ENCODE data around the gene SDK1. TPM values are rescaled to one million over a fixed set of nuclear protein-coding genes. Genes with fewer than 3 reads are reported as not detected.

SDK1 gene
- total and polyA plus RNA-seq, 2 of the 8 experiments (the other 6 are each of a cell fraction or from before 2014, with no cell fraction given) = 3.3 to 7.2 TPM

DNA sequence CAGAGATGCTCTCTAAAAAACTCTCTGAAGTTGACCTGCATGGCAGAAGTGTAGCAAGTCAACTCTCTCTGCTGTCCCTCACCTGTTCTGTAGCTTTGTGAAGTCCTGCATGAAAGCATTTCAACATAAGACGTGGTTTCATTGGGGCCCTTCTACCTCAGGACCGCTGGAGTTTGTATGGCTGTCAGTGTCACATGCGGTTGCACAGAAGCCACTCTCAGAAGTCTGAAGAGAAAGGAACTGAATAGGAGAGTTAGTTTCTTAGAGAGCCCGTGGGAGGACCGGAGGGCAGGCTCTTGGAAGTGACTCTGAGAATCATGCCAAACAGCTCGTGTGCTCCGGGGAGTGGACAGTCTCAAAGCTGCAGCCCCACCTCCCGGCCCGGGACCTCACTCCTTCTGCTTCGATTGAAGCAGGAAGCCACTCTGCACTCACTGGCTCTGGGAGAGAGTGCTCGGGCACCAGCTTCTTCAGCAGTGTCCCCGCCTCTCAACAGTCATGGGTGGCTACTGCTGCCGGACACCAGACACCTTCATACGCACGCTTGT is 486.7 kb downstream of the SDK1 start:
- no peak for DNase-seq (ENCODE audit: low read depth in 1 of 2, low spot score in 2 of 2)
- Histone ChIP-seq H3K36me3 (ENCODE audit: control insufficient read depth in 2 of 4, insufficient read depth in 4 of 4, low read length in 3 of 4) (no peaks in the 10 kb centered on the region), H2BK15ac (ENCODE audit: low read length) (no peak overlapping the region), H4K5ac (ENCODE audit: insufficient read length, low read depth, low read length) (no peak overlapping the region), H2AK5ac (ENCODE audit: low read depth, low read length) (no peak overlapping the region), H3K23me2 (ENCODE audit: low read depth, low read length) (peaks cover 3% of the 10 kb centered on the region; the same call in 1 of the 2 replicates), H3K4ac (replicated peaks; ENCODE audit: insufficient read length, low read depth, low read length) (no peak overlapping the region), H3K79me2 (ENCODE audit: control insufficient read depth in 1 of 2, insufficient read depth in 2 of 2, low read length in 2 of 2) (no peaks in the 10 kb centered on the region), H3K9ac (replicated peaks in 1 of 4; ENCODE audit: extremely low read depth in 1 of 4, low read depth in 3 of 4, low read length in 3 of 4) (no peak overlapping the region), H4K8ac (ENCODE audit: extremely low read depth, insufficient read depth, low read length) (no peak overlapping the region), H3K27me3 (replicated peaks in 1 of 4; ENCODE audit: control insufficient read depth in 3 of 4, extremely low read depth in 1 of 4, insufficient read depth in 3 of 4, low read length in 3 of 4) (no peaks in the 10 kb centered on the region), H3K4me3 (ENCODE audit: extremely low read depth in 1 of 4, insufficient read depth in 2 of 4, low read depth in 3 of 4, low read length in 4 of 4) (no peak overlapping the region), H3K4me1 (replicated peaks in 1 of 4; ENCODE audit: control insufficient read depth in 3 of 4, insufficient read depth in 4 of 4, low read length in 3 of 4) (no peaks in the 10 kb centered on the region; a peak in 1 of 7 replicates), H4K91ac (replicated peaks; ENCODE audit: insufficient read length, low read length) (no peak overlapping the region), H4K20me1 (replicated peaks in 1 of 2; ENCODE audit: control insufficient read depth in 1 of 2, insufficient read depth in 2 of 2, low read length in 2 of 2) (no peaks in the 10 kb centered on the region), H2AFZ (ENCODE audit: low read length) (no peak overlapping the region), H2BK120ac (replicated peaks; ENCODE audit: low read depth, low read length) (no peak overlapping the region), H2BK12ac (ENCODE audit: low read depth, low read length) (no peak overlapping the region), H2BK5ac (ENCODE audit: low read depth, low read length) (no peak overlapping the region), H3K56ac (replicated peaks; ENCODE audit: insufficient read length, low read depth, low read length) (no peak overlapping the region), H3K9me3 (ENCODE audit: insufficient read depth in 2 of 2, low read depth in 1 of 2, low read length in 1 of 2) (no peaks in the 10 kb centered on the region), H2BK20ac (ENCODE audit: low read length) (no peak overlapping the region), H3K4me2 (ENCODE audit: insufficient read depth in 1 of 2, low read depth in 2 of 2, low read length in 2 of 2) (no peak overlapping the region), H3K14ac (ENCODE audit: insufficient read length) (no peak overlapping the region), H3K18ac (ENCODE audit: extremely low read depth, low read length) (no peak overlapping the region), H3K79me1 (ENCODE audit: low read depth, low read length) (no peaks in the 10 kb centered on the region), H3K27ac (ENCODE audit: low read depth, low read length) (no peak overlapping the region), H3K23ac (ENCODE audit: insufficient read length) (no peak overlapping the region)
- no peak for TF ChIP-seq TBP (IDR thresholded peaks at IDR 0.05; ENCODE audit: low read depth, low read length)
- no peak for TF ChIP-seq KDM5A (IDR thresholded peaks at IDR 0.05; ENCODE audit: low read length)
- no peak for TF ChIP-seq GABPA (IDR thresholded peaks at IDR 0.05; ENCODE audit: borderline replicate concordance, insufficient read depth, low read length)
- TF ChIP-seq POLR2A (IDR thresholded peaks at IDR 0.05; ENCODE audit: control extremely low read depth in 1 of 2, low read depth in 2 of 2, low read length in 2 of 2) = no peak
- no peak for TF ChIP-seq CEBPB (IDR thresholded peaks at IDR 0.05; ENCODE audit: low read depth, low read length)
- WGBS, 2 experiments (ENCODE audit: extremely low coverage in 1 of 2, insufficient coverage in 1 of 2, insufficient read length in 1 of 2, insufficient replicate concordance in 2 of 2, low coverage in 1 of 2, low lambda C conversion rate in 2 of 2, missing lambda C conversion rate in 1 of 2) = 88% methylated on average over 14 of the region's 15 CpGs; no CpG with 5 or more reads in 1 of the 2 experiments
- ChIA-PET CTCF (ENCODE audit: partially characterized antibody) (interaction anchor here (0.5 kb wide), 2 partner anchors 829 to 1069 kb away, joined by 3 to 4 read pairs; no protein-coding TSS in a partner anchor), POLR2A (ENCODE audit: partially characterized antibody) (no interaction called here)
- FAIRE-seq = no peak
